Endothelial cell of umbilical vein (primary cell): ENCODE measurements around the gene NEURL2.

Experiments
- EZH2 ChIP-seq: IDR thresholded peaks from 2 replicates; pipeline ENCODE4 v1.6.1; 2012; ENCODE audit warnings: borderline replicate concordance, low read depth, mild to moderate bottlenecking, moderate library complexity, low read length, inconsistent platforms; ENCODE audit not compliant: severe bottlenecking
- FOS ChIP-seq: IDR thresholded peaks from 2 replicates; pipeline ENCODE4 v1.6.1; 2011; ENCODE audit warnings: mild to moderate bottlenecking, low read length, moderate library complexity, borderline replicate concordance; ENCODE audit not compliant: insufficient read depth
- JUN ChIP-seq: IDR thresholded peaks from 2 replicates; pipeline ENCODE4 v1.6.1; 2011; ENCODE audit warnings: borderline replicate concordance, low read depth; ENCODE audit not compliant: insufficient read length, insufficient read depth
- MYC ChIP-seq: IDR thresholded peaks from one replicate; pipeline ENCODE4 v1.6.1; 2011; ENCODE audit warnings: mild to moderate bottlenecking, low read depth, low read length
- POLR2A ChIP-seq: IDR thresholded peaks from 2 replicates; pipeline ENCODE4 v1.6.1; 2012; ENCODE audit warnings: low read depth, mild to moderate bottlenecking, control low read depth, low read length
- POLR2AphosphoS5 ChIP-seq: IDR thresholded peaks from 2 replicates; pipeline ENCODE4 v1.6.1; 2012; ENCODE audit warnings: low read depth, mild to moderate bottlenecking, control low read depth, low read length, moderate library complexity; ENCODE audit not compliant: insufficient read depth
- TF ChIP-seq, protein P1 (sequence below), 2 donors: IDR thresholded peaks; 1 replicate in 1 of 2; 2 replicates in 1 of 2; pipeline ENCODE4 v1.5.1; 2011; ENCODE audit warnings: low read length in 2 of 2, mild to moderate bottlenecking in 2 of 2, moderate library complexity in 2 of 2, control low read depth in 1 of 2, inconsistent platforms in 1 of 2, low read depth in 1 of 2; ENCODE audit not compliant: insufficient read depth in 1 of 2; ENCODE audit errors: extremely low read depth in 1 of 2
- TF ChIP-seq, protein P2 (sequence below): IDR thresholded peaks from 2 replicates; pipeline ENCODE4 v1.6.1; 2011; ENCODE audit not compliant: insufficient read depth, insufficient read length

DNA sequence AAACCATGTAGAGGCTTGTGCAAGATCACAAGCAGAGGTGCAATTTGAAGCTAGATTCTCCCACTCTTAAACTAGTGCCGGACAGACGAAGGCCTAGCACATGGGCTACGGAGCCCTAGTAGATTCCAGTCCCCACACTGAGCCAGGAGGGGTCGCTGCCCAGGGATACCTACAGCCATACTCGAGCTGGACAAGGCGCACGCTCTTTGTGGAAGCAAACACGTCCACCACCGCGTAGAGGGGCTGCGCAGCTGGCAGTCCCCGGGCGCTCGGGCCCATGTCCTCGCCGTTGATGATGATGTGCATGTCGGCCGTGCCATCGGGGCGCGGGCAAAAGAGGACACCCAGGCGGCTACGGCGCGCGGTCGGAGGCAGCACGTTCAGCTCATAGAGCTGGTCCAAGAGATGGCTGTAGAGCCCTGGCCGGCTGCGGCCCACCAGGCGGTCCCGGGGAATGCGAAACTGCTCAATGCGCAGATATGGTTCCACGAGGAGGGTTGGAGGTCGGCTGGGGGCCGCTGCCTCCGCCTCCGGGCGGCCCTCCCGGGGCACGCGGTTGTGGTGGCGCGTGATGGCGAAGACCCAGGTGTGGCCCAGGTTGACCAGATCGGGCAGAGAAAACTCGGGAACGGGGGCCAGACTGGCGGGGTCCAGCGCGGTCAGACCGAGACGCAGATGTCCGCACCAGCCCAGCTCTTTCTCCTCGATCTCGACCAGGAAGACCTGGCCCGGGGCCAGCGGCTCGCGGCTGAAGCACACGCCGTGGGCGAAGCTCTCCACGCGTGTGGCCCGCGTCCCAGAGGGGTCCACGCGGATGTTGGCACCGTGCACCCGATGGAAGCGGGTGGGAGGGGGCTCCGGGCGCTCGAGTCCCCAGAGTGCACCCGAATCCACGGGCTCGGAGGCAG is 677 bp downstream of the NEURL2 start:
- TF ChIP-seq, protein P1, sequence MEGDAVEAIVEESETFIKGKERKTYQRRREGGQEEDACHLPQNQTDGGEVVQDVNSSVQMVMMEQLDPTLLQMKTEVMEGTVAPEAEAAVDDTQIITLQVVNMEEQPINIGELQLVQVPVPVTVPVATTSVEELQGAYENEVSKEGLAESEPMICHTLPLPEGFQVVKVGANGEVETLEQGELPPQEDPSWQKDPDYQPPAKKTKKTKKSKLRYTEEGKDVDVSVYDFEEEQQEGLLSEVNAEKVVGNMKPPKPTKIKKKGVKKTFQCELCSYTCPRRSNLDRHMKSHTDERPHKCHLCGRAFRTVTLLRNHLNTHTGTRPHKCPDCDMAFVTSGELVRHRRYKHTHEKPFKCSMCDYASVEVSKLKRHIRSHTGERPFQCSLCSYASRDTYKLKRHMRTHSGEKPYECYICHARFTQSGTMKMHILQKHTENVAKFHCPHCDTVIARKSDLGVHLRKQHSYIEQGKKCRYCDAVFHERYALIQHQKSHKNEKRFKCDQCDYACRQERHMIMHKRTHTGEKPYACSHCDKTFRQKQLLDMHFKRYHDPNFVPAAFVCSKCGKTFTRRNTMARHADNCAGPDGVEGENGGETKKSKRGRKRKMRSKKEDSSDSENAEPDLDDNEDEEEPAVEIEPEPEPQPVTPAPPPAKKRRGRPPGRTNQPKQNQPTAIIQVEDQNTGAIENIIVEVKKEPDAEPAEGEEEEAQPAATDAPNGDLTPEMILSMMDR (IDR thresholded peaks at IDR 0.05; ENCODE audit: extremely low read depth in 1 of 2, insufficient read depth in 1 of 2, low read depth in 1 of 2, low read length in 2 of 2): peak; percentile 79 to 82
- no peak for TF ChIP-seq EZH2
- peak; percentile 30 for TF ChIP-seq POLR2A
- TF ChIP-seq MYC: peak; percentile 68
- no peak for TF ChIP-seq JUN
- peak; percentile 24 for TF ChIP-seq POLR2AphosphoS5
- TF ChIP-seq, protein P2, sequence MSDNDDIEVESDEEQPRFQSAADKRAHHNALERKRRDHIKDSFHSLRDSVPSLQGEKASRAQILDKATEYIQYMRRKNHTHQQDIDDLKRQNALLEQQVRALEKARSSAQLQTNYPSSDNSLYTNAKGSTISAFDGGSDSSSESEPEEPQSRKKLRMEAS: peak; percentile 56
- no peak for TF ChIP-seq FOS
